Left ventricle myocardium inferior (tissue), 1 donor: Measurements from ENCODE around the gene SPG11. TPM values are rescaled to one million over a fixed set of nuclear protein-coding genes. Genes with fewer than 3 reads are reported as not detected.
"Not testable (repeated sequence)": the region's sequence is repeated elsewhere in the genome, so short reads cannot be mapped to it uniquely, and the experiment has no call there.

Experiments
- DNase-seq: peaks from one replicate; pipeline ENCODE4 v3.0.0-alpha.2; 2020
- H3K27ac ChIP-seq: fragments of 200-600 bp; replicated peaks from 2 replicates; pipeline ENCODE4 v1.8.0; 2021
- H3K27me3 ChIP-seq: fragments of 200-600 bp; 2 replicates; pipeline ENCODE4 v1.8.0; 2021; ENCODE audit warnings: low read depth
- H3K36me3 ChIP-seq: fragments of 200-600 bp; 2 replicates; pipeline ENCODE4 v1.8.0; 2021
- H3K4me1 ChIP-seq: fragments of 200-600 bp; 2 replicates; pipeline ENCODE4 v1.8.0; 2021
- H3K4me3 ChIP-seq: fragments of 200-600 bp; 2 replicates; pipeline ENCODE4 v1.8.0; 2021; ENCODE audit warnings: mild to moderate bottlenecking, moderate library complexity
- H3K9me3 ChIP-seq: fragments of 200-600 bp; replicated peaks from 2 replicates; pipeline ENCODE4 v1.8.0; 2021
- intact Hi-C: fragments of 100-400 bp; cut with micrococcal nuclease; formaldehyde crosslinking; loops from one replicate; pipeline ENCODE4 v1.11.0; 2022
- total RNA-seq: library from RNA; stranded (reverse); fragmentation: NEBNext Ultra II Directional; extraction: Animal tissue kit (Norgen Biotek cat#: 25700); gene quantifications from one replicate; pipeline ENCODE4 v1.2.1, GENCODE V29; 2021
- TF ChIP-seq, protein P1 (sequence below): fragments of 200-600 bp; IDR thresholded peaks from 2 replicates; pipeline ENCODE4 v1.8.0; 2021; ENCODE audit warnings: antibody characterized with exemption, mild to moderate bottlenecking, borderline replicate concordance
- donor health status: DM: no; HTN: yes; CAD: no; lungs with severe emphysema.

SPG11 gene
- total RNA-seq, 1 donor from 2014 or later: 49.6 TPM

DNA sequence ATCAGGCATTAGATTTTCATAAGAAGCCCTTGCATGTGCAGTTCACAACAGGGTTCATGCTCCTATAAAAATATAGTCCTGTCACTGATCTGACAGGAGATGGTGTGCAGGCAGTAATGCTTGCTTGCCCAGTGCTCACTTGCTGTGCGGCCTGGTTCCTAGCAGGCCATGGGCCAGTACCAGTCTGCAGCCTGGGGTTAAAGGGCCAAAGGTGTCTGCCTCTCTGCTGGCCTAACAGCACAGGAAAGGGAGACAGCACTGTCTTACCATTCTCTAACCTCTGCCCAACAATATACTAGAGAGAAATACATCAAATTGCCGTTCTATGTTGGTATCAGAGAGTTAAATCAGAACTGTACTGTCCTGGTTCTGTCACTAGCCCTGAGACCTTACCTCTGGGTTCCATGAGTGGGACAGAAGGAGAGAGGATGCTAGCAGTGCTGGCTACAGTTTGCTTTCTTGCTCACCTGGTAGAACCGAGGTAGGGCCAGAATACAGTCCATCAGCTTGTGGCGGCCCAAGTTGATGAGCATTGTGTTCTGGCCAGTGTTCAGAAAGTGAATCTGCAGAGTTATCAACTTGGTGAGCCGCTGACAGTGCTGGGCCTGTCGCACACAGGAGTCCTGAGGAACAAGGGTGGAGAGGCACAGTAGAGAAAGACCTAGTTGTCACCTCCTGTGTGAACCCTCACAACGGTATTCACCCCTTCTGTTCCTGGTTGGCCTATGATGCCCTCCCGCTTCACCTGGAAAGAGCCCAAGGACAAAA lies 97.9 kb downstream of the SPG11 start:
- peaks cover 99% of the 10 kb centered on the region for H3K36me3 ChIP-seq
- no peak for DNase-seq
- no peaks in the 10 kb centered on the region for H3K27me3 ChIP-seq
- no peaks in the 10 kb centered on the region for H3K9me3 ChIP-seq
- no peak overlapping the region for H3K4me3 ChIP-seq
- H3K27ac ChIP-seq: no peak overlapping the region
- no peaks in the 10 kb centered on the region for H3K4me1 ChIP-seq
- TF ChIP-seq, protein P1, sequence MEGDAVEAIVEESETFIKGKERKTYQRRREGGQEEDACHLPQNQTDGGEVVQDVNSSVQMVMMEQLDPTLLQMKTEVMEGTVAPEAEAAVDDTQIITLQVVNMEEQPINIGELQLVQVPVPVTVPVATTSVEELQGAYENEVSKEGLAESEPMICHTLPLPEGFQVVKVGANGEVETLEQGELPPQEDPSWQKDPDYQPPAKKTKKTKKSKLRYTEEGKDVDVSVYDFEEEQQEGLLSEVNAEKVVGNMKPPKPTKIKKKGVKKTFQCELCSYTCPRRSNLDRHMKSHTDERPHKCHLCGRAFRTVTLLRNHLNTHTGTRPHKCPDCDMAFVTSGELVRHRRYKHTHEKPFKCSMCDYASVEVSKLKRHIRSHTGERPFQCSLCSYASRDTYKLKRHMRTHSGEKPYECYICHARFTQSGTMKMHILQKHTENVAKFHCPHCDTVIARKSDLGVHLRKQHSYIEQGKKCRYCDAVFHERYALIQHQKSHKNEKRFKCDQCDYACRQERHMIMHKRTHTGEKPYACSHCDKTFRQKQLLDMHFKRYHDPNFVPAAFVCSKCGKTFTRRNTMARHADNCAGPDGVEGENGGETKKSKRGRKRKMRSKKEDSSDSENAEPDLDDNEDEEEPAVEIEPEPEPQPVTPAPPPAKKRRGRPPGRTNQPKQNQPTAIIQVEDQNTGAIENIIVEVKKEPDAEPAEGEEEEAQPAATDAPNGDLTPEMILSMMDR: no peak
- intact Hi-C loops: no loop called here

DNA sequence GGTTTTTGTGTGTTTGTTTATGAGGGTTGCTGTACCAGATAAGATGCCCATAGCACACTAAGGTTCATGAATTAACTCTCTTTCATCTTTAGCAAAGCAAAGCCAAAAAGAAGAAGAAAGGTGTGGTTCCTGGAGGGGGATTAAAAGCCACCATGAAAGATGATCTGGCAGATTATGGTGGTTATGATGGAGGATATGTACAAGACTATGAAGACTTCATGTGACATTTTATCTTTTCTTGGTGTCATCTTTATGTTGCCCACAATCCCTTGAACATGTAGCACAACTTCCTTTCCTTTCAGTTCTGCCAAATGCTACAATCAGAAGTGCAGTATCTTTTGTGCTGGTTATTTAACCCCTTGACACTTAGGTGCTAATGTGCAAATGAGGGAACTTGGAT lies 102.5 kb downstream of the SPG11 start:
- H3K27me3 ChIP-seq, H3K9me3 ChIP-seq, H3K4me3 ChIP-seq, DNase-seq, H3K27ac ChIP-seq, intact Hi-C loops: not testable (repeated sequence)
- peaks cover 11% of the 10 kb centered on the region for H3K4me1 ChIP-seq
- H3K36me3 ChIP-seq: peaks cover 98% of the 10 kb centered on the region

DNA sequence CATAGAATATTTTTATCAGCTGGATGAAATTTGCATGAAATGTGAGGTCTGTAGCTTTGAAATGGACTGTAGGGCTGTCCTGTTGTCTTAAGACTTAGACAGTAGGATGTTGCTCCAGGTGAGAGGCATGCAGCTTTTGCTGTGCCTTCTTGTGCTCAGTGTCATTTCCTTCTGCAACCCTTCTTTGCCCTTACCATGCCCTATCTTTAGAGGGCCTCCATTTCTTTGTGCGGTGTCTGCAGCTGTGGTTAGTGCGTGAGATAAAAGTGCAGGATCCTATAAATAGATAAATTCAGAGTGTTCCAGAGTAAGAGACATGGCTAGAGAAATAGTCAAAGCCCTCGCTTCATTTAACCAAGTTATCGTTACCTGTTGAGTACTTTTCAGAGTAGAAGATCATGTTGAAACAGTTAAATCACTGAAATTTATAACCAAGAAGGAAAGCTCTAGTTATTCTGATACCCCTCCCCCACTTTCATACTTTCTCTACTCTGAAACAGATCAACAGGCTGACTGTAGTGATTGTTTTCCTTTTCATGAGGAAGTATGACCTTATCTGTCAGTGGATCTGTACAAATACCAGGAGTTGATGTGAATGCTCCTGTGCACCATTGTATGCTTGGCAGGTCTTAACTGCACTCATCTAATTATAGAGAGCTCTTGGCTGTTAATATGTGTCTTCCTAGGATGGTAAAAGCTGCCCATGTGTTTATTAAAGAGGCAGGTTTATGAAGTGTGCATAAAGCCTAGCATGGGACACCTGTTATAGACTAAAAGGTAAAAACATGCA lies 108.3 kb downstream of the SPG11 start:
- Histone ChIP-seq H3K9me3 (no peaks in the 10 kb centered on the region), H3K27me3 (no peaks in the 10 kb centered on the region), H3K4me1 (peaks cover 32% of the 10 kb centered on the region), H3K36me3 (peaks cover 94% of the 10 kb centered on the region), H3K4me3 (no peak overlapping the region), H3K27ac (peak overlapping the region; percentile 74)
- no peak for DNase-seq
- intact Hi-C loops: no loop called here
- TF ChIP-seq, protein P1: no peak

DNA sequence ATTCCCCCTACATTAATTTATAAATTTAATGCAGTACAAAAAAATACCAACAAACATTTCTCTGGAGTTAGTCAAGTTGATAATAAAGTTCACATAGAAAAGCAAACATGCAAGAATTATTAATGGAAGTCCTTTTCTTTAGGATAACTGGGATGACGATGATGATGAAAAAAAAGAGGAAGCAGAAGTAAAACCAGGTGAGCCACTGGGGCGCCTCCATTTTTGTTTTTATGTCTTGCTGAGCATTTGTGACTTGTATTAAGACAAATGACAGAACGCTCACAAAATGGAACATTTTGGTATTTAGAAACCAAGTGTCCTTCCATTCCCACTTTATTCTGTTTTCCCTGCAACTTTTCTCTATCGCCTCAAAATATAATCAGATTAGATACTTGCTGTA lies 112.7 kb downstream of the SPG11 start:
- Histone ChIP-seq H3K27ac (no peak overlapping the region), H3K4me1 (peaks cover 38% of the 10 kb centered on the region), H3K9me3 (no peaks in the 10 kb centered on the region), H3K27me3 (no peaks in the 10 kb centered on the region), H3K36me3 (peaks cover 51% of the 10 kb centered on the region), H3K4me3 (no peak overlapping the region)
- DNase-seq: no peak
- TF ChIP-seq, protein P1: no peak
- intact Hi-C loops: no loop called here

DNA sequence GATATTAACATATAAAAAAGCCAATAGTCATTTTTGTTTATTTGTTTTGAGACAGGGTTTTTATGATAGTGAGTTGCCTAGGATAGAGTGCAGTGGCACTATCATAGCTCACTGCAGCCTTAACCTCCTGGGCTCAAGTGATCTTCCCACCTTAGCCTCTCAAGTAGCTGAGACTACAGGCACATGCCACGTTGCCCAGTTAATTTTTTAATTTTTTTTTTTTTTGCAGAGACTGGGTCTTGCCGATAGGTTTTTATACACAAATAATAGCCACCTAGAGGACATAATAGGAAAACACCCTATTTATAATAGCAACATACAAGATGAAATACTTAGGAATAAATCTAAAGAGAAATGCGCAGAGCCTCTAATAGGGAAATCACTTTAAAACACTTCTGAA lies 113.2 kb downstream of the SPG11 start:
- intact Hi-C loops: no loop called here
- H3K4me3 ChIP-seq: no peak overlapping the region
- no peaks in the 10 kb centered on the region for H3K27me3 ChIP-seq
- H3K9me3 ChIP-seq: no peaks in the 10 kb centered on the region
- TF ChIP-seq, protein P1: peak; percentile 48
- H3K27ac ChIP-seq: no peak overlapping the region
- peaks cover 38% of the 10 kb centered on the region for H3K4me1 ChIP-seq
- no peak for DNase-seq
- peaks cover 47% of the 10 kb centered on the region for H3K36me3 ChIP-seq

DNA sequence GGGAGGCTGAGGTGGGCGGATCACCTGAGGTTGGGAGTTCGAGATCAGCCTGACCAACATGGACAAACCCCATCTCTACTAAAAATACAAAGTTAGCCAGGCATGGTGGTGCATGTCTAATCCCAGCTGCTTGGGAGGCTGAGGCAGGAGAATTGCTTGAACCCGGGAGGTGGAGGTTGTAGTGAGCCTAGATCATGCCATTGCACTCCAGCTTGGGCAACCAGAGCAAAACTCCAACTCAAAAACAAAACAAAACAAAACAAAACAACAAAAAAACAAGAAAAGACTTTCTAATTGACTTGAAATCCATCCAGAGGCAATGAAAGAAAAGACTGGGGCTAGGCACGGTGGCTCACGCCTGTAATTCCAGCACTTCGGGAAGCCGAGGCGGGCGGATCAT lies 114.3 kb downstream of the SPG11 start:
- H3K27me3 ChIP-seq, H3K9me3 ChIP-seq, DNase-seq, intact Hi-C loops, H3K4me3 ChIP-seq, H3K27ac ChIP-seq: not testable (repeated sequence)
- H3K36me3 ChIP-seq: peaks cover 36% of the 10 kb centered on the region
- H3K4me1 ChIP-seq: peaks cover 38% of the 10 kb centered on the region
